Measurements from ENCODE around the gene CCDC88C. TPM values are rescaled to one million over a fixed set of nuclear protein-coding genes. Genes with fewer than 3 reads are reported as not detected.

Gene CCDC88C
- total and polyA plus RNA-seq, 12 donors = 2.2 to 8.4 (median 4.9) TPM

- intact Hi-C loops (cut with DNase I) = no loop called here
- Histone ChIP-seq H3K27me3 (no peaks in the 10 kb centered on the region), H3K9me3 (peaks cover 0 to 10% (median 4%) of the 10 kb centered on the region in 11 donors), H3K36me3 (peaks cover 0 to 28% (median 0%) of the 10 kb centered on the region in 9 donors), H3K4me1 (peaks cover 0 to 35% (median 0%) of the 10 kb centered on the region in 9 donors), H3K27ac (no peak overlapping the region), H3K4me3 (no peak overlapping the region)
- ATAC-seq (no peak), DNase-seq (no peak)
- no peak for TF ChIP-seq CTCF (IDR thresholded peaks at IDR 0.05)
- 92 to 96% methylated on average over 7 of the region's 7 CpGs for WGBS, 2 donors
Observed at GRCh38 chr14:91235841-91236240, 181.8 kb downstream of the CCDC88C start.

- intact Hi-C loops (cut with DNase I) = no loop called here
- no peak overlapping the region for H3K27ac ChIP-seq
- ATAC-seq (no peak), DNase-seq (no peak)
- WGBS, 2 donors = 96 to 98% methylated on average over 16 of the region's 16 CpGs
- H3K36me3 ChIP-seq = peaks cover 0 to 28% (median 0%) of the 10 kb centered on the region in 9 donors
- peaks cover 0 to 18% (median 6%) of the 10 kb centered on the region in 11 donors for H3K9me3 ChIP-seq
- no peak for TF ChIP-seq CTCF (IDR thresholded peaks at IDR 0.05)
- H3K4me3 ChIP-seq = no peak overlapping the region
- peaks cover 0 to 46% (median 0%) of the 10 kb centered on the region in 9 donors for H3K4me1 ChIP-seq
- no peaks in the 10 kb centered on the region for H3K27me3 ChIP-seq
Observed at GRCh38 chr14:91234791-91235114, 182.9 kb downstream of the CCDC88C start.

GRCh38 chr14:91233936-91234790 lies 183.5 kb downstream of the CCDC88C start:
- no peak overlapping the region for H3K27ac ChIP-seq
- 93 to 95% methylated on average over 62 to 63 of the region's 63 CpGs for WGBS, 2 donors
- peaks cover 0 to 28% (median 0%) of the 10 kb centered on the region in 9 donors for H3K36me3 ChIP-seq
- ATAC-seq = peak in 4 of 8 donors; percentile 9 to 64 (median 10)
- H3K9me3 ChIP-seq = peaks cover 0 to 18% (median 6%) of the 10 kb centered on the region in 11 donors
- DNase-seq = peak in 1 of 2 donors; percentile 27
- H3K4me3 ChIP-seq = no peak overlapping the region
- H3K27me3 ChIP-seq = no peaks in the 10 kb centered on the region
- intact Hi-C loops (cut with DNase I) = no loop called here
- no peak for TF ChIP-seq CTCF (IDR thresholded peaks at IDR 0.05)
- H3K4me1 ChIP-seq = peaks cover 0 to 52% (median 0%) of the 10 kb centered on the region in 9 donors

GRCh38 chr14:91232603-91233002 lies 185.0 kb downstream of the CCDC88C start:
- H3K9me3 ChIP-seq = peaks cover 0 to 18% (median 6%) of the 10 kb centered on the region in 11 donors
- 61 to 74% methylated on average over 2 of the region's 2 CpGs for WGBS, 2 donors
- TF ChIP-seq CTCF (IDR thresholded peaks at IDR 0.05) = no peak
- H3K4me3 ChIP-seq = no peak overlapping the region
- no peaks in the 10 kb centered on the region for H3K27me3 ChIP-seq
- no peak for DNase-seq
- peaks cover 0 to 63% (median 0%) of the 10 kb centered on the region in 9 donors for H3K4me1 ChIP-seq
- intact Hi-C loops (cut with DNase I) = no loop called here
- H3K27ac ChIP-seq = peak overlapping the region in 2 of 10 donors; percentile 18 to 87
- H3K36me3 ChIP-seq = peaks cover 0 to 41% (median 0%) of the 10 kb centered on the region in 9 donors
- ATAC-seq = no peak

Data from heart right ventricle (tissue), 16 donors.